HG03095 (cell line): Measurements from ENCODE around the gene AP1AR.
"Not testable (repeated sequence)": the region's sequence is repeated elsewhere in the genome, so short reads cannot be mapped to it uniquely, and the experiment has no call there.

Source experiments
- ATAC-seq: cut with Tn5 transposase; IDR thresholded peaks from one replicate; pipeline ENCODE4 v1.9.1; 2021; ENCODE audit warnings: moderate library complexity; ENCODE audit not compliant: unreplicated experiment

AP1AR gene

GRCh38 chr4:112277705-112278448 is 46.3 kb downstream of the AP1AR start:
- no peak for ATAC-seq

- peak; percentile 57 for ATAC-seq
Measured at GRCh38 chr4:112279025-112279881, 47.7 kb downstream of the AP1AR start.

- ATAC-seq = peak; percentile 23
Measured at GRCh38 chr4:112279882-112280315, 48.3 kb downstream of the AP1AR start.

- ATAC-seq = no peak
Measured at GRCh38 chr4:112280386-112281056, 48.9 kb downstream of the AP1AR start.

GRCh38 chr4:112281895-112282398 is 50.4 kb downstream of the AP1AR start:
- ATAC-seq = not testable (repeated sequence)

- no peak for ATAC-seq
Measured at GRCh38 chr4:112282860-112283667, 51.5 kb downstream of the AP1AR start.

- ATAC-seq = no peak
Measured at GRCh38 chr4:112284166-112284565, 52.6 kb downstream of the AP1AR start.

- no peak for ATAC-seq
Measured at GRCh38 chr4:112284662-112285411, 53.2 kb downstream of the AP1AR start.

- peak; percentile 32 for ATAC-seq
Measured at GRCh38 chr4:112287258-112287989, 55.8 kb downstream of the AP1AR start.

GRCh38 chr4:112288455-112288854 is 56.9 kb downstream of the AP1AR start:
- ATAC-seq = peak; percentile 24

- no peak for ATAC-seq
Measured at GRCh38 chr4:112289407-112290253, 58.0 kb downstream of the AP1AR start.

- ATAC-seq = no peak
Measured at GRCh38 chr4:112290341-112290740, 58.8 kb downstream of the AP1AR start.

- peak; percentile 79 for ATAC-seq
Measured at GRCh38 chr4:112296949-112297880, 65.6 kb downstream of the AP1AR start, which contains the start of gene ALPK1. Gene ALPK1, plus strand, starts transcription at chr4:112297369.

GRCh38 chr4:112299721-112300120 is 68.1 kb downstream of the AP1AR start:
- ATAC-seq = no peak

GRCh38 chr4:112302320-112303274 is 71.0 kb downstream of the AP1AR start:
- no peak for ATAC-seq

- ATAC-seq = not testable (repeated sequence)
Measured at GRCh38 chr4:112305477-112305876, 73.9 kb downstream of the AP1AR start.
